OCI-LY3 (cell line): ENCODE measurements around the gene NDUFV1.

Experiments
- H2AFZ ChIP-seq: fragments of 200-600, 300-600 bp; shearing (Covaris generic); 2 replicates; pipeline ENCODE4 v1.6.0; 2014; ENCODE audit warnings: antibody characterized with exemption, low read depth, low read length
- H3K27ac ChIP-seq: fragments of 200-600, 300-600 bp; sonication (generic); 2 replicates; pipeline ENCODE4 v1.5.1; 2014; ENCODE audit warnings: mild to moderate bottlenecking, low read length, moderate library complexity, mixed read lengths
- H3K27me3 ChIP-seq: fragments of 200-600, 300-600 bp; sonication (generic); 2 replicates; pipeline ENCODE4 v1.6.1; 2014; ENCODE audit warnings: low read depth, low read length, mixed read lengths
- H3K36me3 ChIP-seq: fragments of 200-600, 300-600 bp; sonication (generic); replicated peaks from 2 replicates; pipeline ENCODE3; 2014; ENCODE audit warnings: low read depth, low read length, mixed read lengths
- H3K4me1 ChIP-seq: fragments of 300-600, 200-600 bp; sonication (generic); 2 replicates; pipeline ENCODE4 v1.6.1; 2014; ENCODE audit warnings: low read length, mixed read lengths
- H3K4me2 ChIP-seq: fragments of 200-600, 300-600 bp; sonication (generic); 2 replicates; pipeline ENCODE4 v1.6.1; 2014; ENCODE audit warnings: low read length, mixed read lengths
- H3K4me3 ChIP-seq: fragments of 300-600, 200-600 bp; sonication (generic); 2 replicates; pipeline ENCODE4 v1.5.1; 2014; ENCODE audit warnings: antibody characterized with exemption, mild to moderate bottlenecking, low read length, moderate library complexity
- H3K79me2 ChIP-seq: fragments of 300-600, 200-600 bp; shearing (Covaris generic); 2 replicates; pipeline ENCODE4 v1.6.1; 2014; ENCODE audit warnings: mild to moderate bottlenecking, low read length, mixed read lengths
- H3K9ac ChIP-seq: fragments of 300-600, 200-600 bp; shearing (Covaris generic); 2 replicates; pipeline ENCODE4 v1.6.0; 2014; ENCODE audit warnings: mild to moderate bottlenecking, low read length, moderate library complexity
- H3K9me3 ChIP-seq: fragments of 200-600, 300-600 bp; shearing (Covaris generic); 2 replicates; pipeline ENCODE4 v1.6.1; 2014; ENCODE audit warnings: low read length, mixed read lengths; ENCODE audit not compliant: insufficient read depth
- H4K20me1 ChIP-seq: fragments of 200-600, 300-600 bp; sonication (generic); 2 replicates; pipeline ENCODE4 v1.6.1; 2016; ENCODE audit warnings: low read length, mixed read lengths; ENCODE audit not compliant: insufficient read depth
- EZH2phosphoT487 ChIP-seq: fragments of 200-600 bp; shearing (Covaris generic); IDR thresholded peaks from 2 replicates; pipeline ENCODE4 v1.6.1; 2018; ENCODE audit warnings: antibody characterized with exemption, mixed run types, low read depth
- TF ChIP-seq, protein P1 (sequence below): fragments of 200-600, 300-600 bp; sonication (generic); IDR thresholded peaks from 2 replicates; pipeline ENCODE4 v1.5.1; 2014; ENCODE audit warnings: antibody characterized with exemption, low read length, low read depth

The NDUFV1 gene

DNA sequence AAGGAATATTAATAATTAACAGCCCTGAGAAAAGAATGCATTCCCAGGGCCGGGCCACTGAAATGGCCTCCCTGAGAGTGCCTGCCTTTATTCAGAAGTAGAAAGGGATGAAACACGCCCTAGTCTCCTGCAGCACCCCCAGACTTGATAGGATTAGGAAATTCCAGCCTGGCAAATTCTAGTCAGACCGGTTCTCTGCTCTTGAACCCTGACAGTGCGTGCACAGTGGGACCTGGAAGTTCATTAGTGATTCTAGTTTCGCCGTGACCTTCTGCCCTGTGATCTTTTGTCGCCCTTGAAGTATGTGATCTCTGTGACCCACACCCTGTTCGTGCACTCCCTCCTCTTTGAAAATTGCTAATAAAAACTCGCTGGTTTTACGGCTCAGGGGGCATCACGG lies 25.3 kb upstream of the NDUFV1 start:
- Histone ChIP-seq H3K27me3 (peaks cover 39% of the 10 kb centered on the region), H3K27ac (no peak overlapping the region), H3K36me3 (peaks cover 22% of the 10 kb centered on the region), H3K4me3 (no peak overlapping the region), H4K20me1 (peaks cover 12% of the 10 kb centered on the region), H2AFZ (no peak overlapping the region), H3K4me1 (peaks cover 41% of the 10 kb centered on the region), H3K9ac (no peak overlapping the region), H3K79me2 (peaks cover 39% of the 10 kb centered on the region), H3K4me2 (no peak overlapping the region), H3K9me3 (0 out of 2 replicates have a peak, but pooled peaks cover 2% of the 10 kb centered on the region)
- TF ChIP-seq EZH2phosphoT487 = no peak
- TF ChIP-seq, protein P1, sequence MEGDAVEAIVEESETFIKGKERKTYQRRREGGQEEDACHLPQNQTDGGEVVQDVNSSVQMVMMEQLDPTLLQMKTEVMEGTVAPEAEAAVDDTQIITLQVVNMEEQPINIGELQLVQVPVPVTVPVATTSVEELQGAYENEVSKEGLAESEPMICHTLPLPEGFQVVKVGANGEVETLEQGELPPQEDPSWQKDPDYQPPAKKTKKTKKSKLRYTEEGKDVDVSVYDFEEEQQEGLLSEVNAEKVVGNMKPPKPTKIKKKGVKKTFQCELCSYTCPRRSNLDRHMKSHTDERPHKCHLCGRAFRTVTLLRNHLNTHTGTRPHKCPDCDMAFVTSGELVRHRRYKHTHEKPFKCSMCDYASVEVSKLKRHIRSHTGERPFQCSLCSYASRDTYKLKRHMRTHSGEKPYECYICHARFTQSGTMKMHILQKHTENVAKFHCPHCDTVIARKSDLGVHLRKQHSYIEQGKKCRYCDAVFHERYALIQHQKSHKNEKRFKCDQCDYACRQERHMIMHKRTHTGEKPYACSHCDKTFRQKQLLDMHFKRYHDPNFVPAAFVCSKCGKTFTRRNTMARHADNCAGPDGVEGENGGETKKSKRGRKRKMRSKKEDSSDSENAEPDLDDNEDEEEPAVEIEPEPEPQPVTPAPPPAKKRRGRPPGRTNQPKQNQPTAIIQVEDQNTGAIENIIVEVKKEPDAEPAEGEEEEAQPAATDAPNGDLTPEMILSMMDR = no peak

DNA sequence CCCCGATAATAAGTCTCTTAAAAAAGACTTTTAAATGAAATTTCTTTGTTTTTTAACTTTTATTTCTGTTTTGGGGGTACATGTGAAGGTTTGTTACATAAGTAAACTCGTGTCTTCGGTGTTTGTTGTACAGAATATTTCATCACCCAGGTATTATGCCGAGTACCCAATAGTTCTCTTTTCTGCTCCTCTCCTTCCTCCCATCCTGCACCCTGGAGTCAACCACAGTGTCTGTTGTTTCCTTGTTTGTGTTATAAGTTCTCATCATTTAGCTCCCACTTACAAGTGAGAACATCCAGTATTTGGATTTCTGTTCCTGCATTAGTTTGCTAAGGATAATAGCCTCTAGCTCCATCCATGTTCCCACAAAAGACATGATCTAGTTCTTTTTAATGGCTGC lies 24.7 kb upstream of the NDUFV1 start:
- Histone ChIP-seq H3K9ac (no peak overlapping the region), H3K27me3 (peaks cover 36% of the 10 kb centered on the region), H3K79me2 (peaks cover 43% of the 10 kb centered on the region), H3K9me3 (peaks cover 7% of the 10 kb centered on the region; the same call in 1 of the 2 replicates), H3K36me3 (peaks cover 28% of the 10 kb centered on the region), H3K4me1 (peaks cover 47% of the 10 kb centered on the region), H3K4me3 (peak overlapping the region; percentile 83; the same call in 1 of the 2 replicates), H3K4me2 (peak overlapping the region; percentile 75), H3K27ac (no peak overlapping the region), H4K20me1 (peaks cover 12% of the 10 kb centered on the region), H2AFZ (no peak overlapping the region)
- TF ChIP-seq, protein P1 = no peak
- TF ChIP-seq EZH2phosphoT487 = no peak

DNA sequence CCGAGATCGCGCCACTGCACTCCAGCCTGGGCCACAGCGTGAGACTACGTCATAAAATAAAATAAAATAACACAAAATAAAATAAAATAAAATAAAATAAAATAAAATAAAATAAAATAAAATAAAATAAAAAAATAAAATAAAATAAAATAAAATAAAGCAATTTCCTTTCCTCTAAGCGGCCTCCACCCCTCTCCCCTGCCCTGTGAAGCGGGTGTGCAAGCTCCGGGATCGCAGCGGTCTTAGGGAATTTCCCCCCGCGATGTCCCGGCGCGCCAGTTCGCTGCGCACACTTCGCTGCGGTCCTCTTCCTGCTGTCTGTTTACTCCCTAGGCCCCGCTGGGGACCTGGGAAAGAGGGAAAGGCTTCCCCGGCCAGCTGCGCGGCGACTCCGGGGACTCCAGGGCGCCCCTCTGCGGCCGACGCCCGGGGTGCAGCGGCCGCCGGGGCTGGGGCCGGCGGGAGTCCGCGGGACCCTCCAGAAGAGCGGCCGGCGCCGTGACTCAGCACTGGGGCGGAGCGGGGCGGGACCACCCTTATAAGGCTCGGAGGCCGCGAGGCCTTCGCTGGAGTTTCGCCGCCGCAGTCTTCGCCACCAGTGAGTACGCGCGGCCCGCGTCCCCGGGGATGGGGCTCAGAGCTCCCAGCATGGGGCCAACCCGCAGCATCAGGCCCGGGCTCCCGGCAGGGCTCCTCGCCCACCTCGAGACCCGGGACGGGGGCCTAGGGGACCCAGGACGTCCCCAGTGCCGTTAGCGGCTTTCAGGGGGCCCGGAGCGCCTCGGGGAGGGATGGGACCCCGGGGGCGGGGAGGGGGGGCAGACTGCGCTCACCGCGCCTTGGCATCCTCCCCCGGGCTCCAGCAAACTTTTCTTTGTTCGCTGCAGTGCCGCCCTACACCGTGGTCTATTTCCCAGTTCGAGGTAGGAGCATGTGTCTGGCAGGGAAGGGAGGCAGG lies 23.2 kb upstream of the NDUFV1 start, which contains the start of gene GSTP1:
Gene GSTP1, plus strand, starts transcription at position 566 of the 958 bp plus-strand sequence. Its CDS starts 32 bp downstream, at position 598.
- H3K27ac ChIP-seq = peak within 1 kb of the TSS; percentile 65
- H3K4me1 ChIP-seq = peaks cover 62% of the 10 kb centered on the region
- no peak for TF ChIP-seq EZH2phosphoT487
- TF ChIP-seq, protein P1 = peak; percentile 74
- peaks cover 40% of the 10 kb centered on the region for H3K36me3 ChIP-seq
- peak within 1 kb of the TSS; percentile 83 for H3K4me3 ChIP-seq
- H2AFZ ChIP-seq = peak within 1 kb of the TSS; percentile 66; the same call in 1 of the 2 replicates
- H4K20me1 ChIP-seq = peaks cover 12% of the 10 kb centered on the region
- peak within 1 kb of the TSS; percentile 87 for H3K4me2 ChIP-seq
- H3K9ac ChIP-seq = peak within 1 kb of the TSS; percentile 86
- H3K9me3 ChIP-seq = peaks cover 7% of the 10 kb centered on the region; the same call in 1 of the 2 replicates
- peaks cover 23% of the 10 kb centered on the region for H3K27me3 ChIP-seq
- peaks cover 43% of the 10 kb centered on the region for H3K79me2 ChIP-seq
